Endothelial cell of umbilical vein (primary cell): ENCODE results near the gene MRPL57. TPM values are rescaled to one million over a fixed set of nuclear protein-coding genes. Genes with fewer than 3 reads are reported as not detected.

ENCODE experiments used
- Bru-seq: library from RNA; stranded (reverse); fragments of 400-500 nt; gene quantifications from one replicate; lab custom pipeline; 2021; lab: Mats Ljungman, UMichigan
- BruChase-seq, 2 experiments: library from RNA; stranded (reverse); fragments of 400-500 nt; gene quantifications; one replicate each; lab custom pipeline; 2021; lab: Mats Ljungman, UMichigan
- BruUV-seq: library from RNA; stranded (reverse); fragments of 400-500 nt; replicated peaks from 2 replicates; lab custom pipeline; 2021; lab: Mats Ljungman, UMichigan
- CTCF ChIA-PET: fragments of 300-600, 350-600 bp; sonication (Branson Sonifier 250); formaldehyde crosslinking; loops from one replicate; lab custom pipeline; 2021; ENCODE audit warnings: antibody characterized with exemption, inconsistent platforms; lab: Charles Lee
- POLR2A ChIA-PET: fragments of 300-600, 350-600 bp; sonication (Branson Sonifier 250); formaldehyde crosslinking; loops from one replicate; lab custom pipeline; 2021; ENCODE audit warnings: antibody characterized with exemption, inconsistent platforms; lab: Charles Lee
- DNase-seq: peaks from one replicate; pipeline ENCODE4 v3.0.0-alpha.2; 2011; ENCODE audit warnings: low read depth, low spot score
- FAIRE-seq: peaks from 2 replicates; lab custom pipeline; 2011; peaks lifted over from hg19 to GRCh38; lab: Jason Lieb, UNC
- H2AFZ ChIP-seq: 2 replicates; pipeline ENCODE4 v1.6.0; 2012; ENCODE audit warnings: low read depth, low read length, control low read depth, inconsistent platforms
- H3K27ac ChIP-seq: 2 replicates; pipeline ENCODE4 v1.5.1; 2011; ENCODE audit warnings: low read depth, mild to moderate bottlenecking, control low read depth, low read length, moderate library complexity; ENCODE audit not compliant: insufficient read depth
- H3K27me3 ChIP-seq, 2 experiments: 2 replicates each; pipeline versions ENCODE4 v1.6.0 to v1.6.1; 2011; ENCODE audit warnings: low read length in 2 of 2, mixed read lengths in 1 of 2; ENCODE audit not compliant: control insufficient read depth in 2 of 2, insufficient read depth in 2 of 2
- H3K36me3 ChIP-seq, 2 experiments: 2 replicates in 1 of 2; 3 replicates in 1 of 2; pipeline ENCODE4 v1.5.1; 2011; ENCODE audit warnings: low read length in 2 of 2, mild to moderate bottlenecking in 1 of 2, moderate library complexity in 1 of 2; ENCODE audit not compliant: control insufficient read depth in 2 of 2, insufficient read depth in 2 of 2; ENCODE audit errors: extremely low read depth in 1 of 2
- H3K4me1 ChIP-seq: 3 replicates; pipeline ENCODE4 v1.5.1; 2011; ENCODE audit warnings: mild to moderate bottlenecking, low read length; ENCODE audit not compliant: control insufficient read depth, insufficient read depth; ENCODE audit errors: extremely low read depth
- H3K4me2 ChIP-seq: 2 replicates; pipeline ENCODE4 v1.6.1; 2011; ENCODE audit warnings: low read length, control low read depth, mixed read lengths; ENCODE audit not compliant: insufficient read depth
- H3K4me3 ChIP-seq, 3 experiments: fragments of 200-600 bp in 1 of 3; sonication (generic), shearing (Covaris generic) in 1 of 3; replicated peaks in 1 of 3; 2 replicates each; pipeline ENCODE4 v1.5.1; 2011 to 2016; ENCODE audit warnings: control low read depth in 3 of 3, low read length in 3 of 3, mild to moderate bottlenecking in 2 of 3, inconsistent platforms in 1 of 3, low read depth in 1 of 3, moderate library complexity in 1 of 3; ENCODE audit not compliant: insufficient read depth in 1 of 3
- H3K79me2 ChIP-seq: 2 replicates; pipeline ENCODE4 v1.6.0; 2012; ENCODE audit warnings: low read length, inconsistent platforms; ENCODE audit not compliant: control insufficient read depth, insufficient read depth
- H3K9ac ChIP-seq: replicated peaks from 2 replicates; pipeline ENCODE3; 2011; ENCODE audit warnings: low read length, control low read depth; ENCODE audit not compliant: insufficient read depth; ENCODE audit errors: extremely low read depth
- H3K9me1 ChIP-seq: replicated peaks from 3 replicates; pipeline ENCODE4 v1.6.0; 2011; ENCODE audit warnings: mild to moderate bottlenecking, low read length; ENCODE audit not compliant: control insufficient read depth, insufficient read depth; ENCODE audit errors: extremely low read depth
- H3K9me3 ChIP-seq: replicated peaks from 2 replicates; pipeline ENCODE4 v1.5.1; 2012; ENCODE audit warnings: low read length, inconsistent platforms; ENCODE audit not compliant: control insufficient read depth, insufficient read depth
- H4K20me1 ChIP-seq: replicated peaks from 2 replicates; pipeline ENCODE3; 2011; ENCODE audit warnings: mild to moderate bottlenecking, low read length; ENCODE audit not compliant: control insufficient read depth, insufficient read depth; ENCODE audit errors: extremely low read depth
- EZH2 ChIP-seq: IDR thresholded peaks from 2 replicates; pipeline ENCODE4 v1.6.1; 2012; ENCODE audit warnings: borderline replicate concordance, low read depth, mild to moderate bottlenecking, moderate library complexity, low read length, inconsistent platforms; ENCODE audit not compliant: severe bottlenecking
- FOS ChIP-seq: IDR thresholded peaks from 2 replicates; pipeline ENCODE4 v1.6.1; 2011; ENCODE audit warnings: mild to moderate bottlenecking, low read length, moderate library complexity, borderline replicate concordance; ENCODE audit not compliant: insufficient read depth
- GATA2 ChIP-seq: IDR thresholded peaks from 2 replicates; pipeline ENCODE4 v1.7.0; 2011; ENCODE audit warnings: low read depth, mild to moderate bottlenecking, moderate library complexity, mixed read lengths, low read length; ENCODE audit not compliant: insufficient read length, insufficient read depth
- JUN ChIP-seq: IDR thresholded peaks from 2 replicates; pipeline ENCODE4 v1.6.1; 2011; ENCODE audit warnings: borderline replicate concordance, low read depth; ENCODE audit not compliant: insufficient read length, insufficient read depth
- MYC ChIP-seq: IDR thresholded peaks from one replicate; pipeline ENCODE4 v1.6.1; 2011; ENCODE audit warnings: mild to moderate bottlenecking, low read depth, low read length
- POLR2A ChIP-seq: IDR thresholded peaks from 2 replicates; pipeline ENCODE4 v1.6.1; 2012; ENCODE audit warnings: low read depth, mild to moderate bottlenecking, control low read depth, low read length
- POLR2AphosphoS5 ChIP-seq: IDR thresholded peaks from 2 replicates; pipeline ENCODE4 v1.6.1; 2012; ENCODE audit warnings: low read depth, mild to moderate bottlenecking, control low read depth, low read length, moderate library complexity; ENCODE audit not compliant: insufficient read depth
- dilution Hi-C: fragments of 300-500 bp; cut with MboI; formaldehyde crosslinking; loops from one replicate; pipeline ENCODE4 v1.15.0; 2019; ENCODE audit warnings: low sequenced_read_pairs; ENCODE audit not compliant: extremely low pct_ligation_motif_present
- intact Hi-C: fragments of 100-400 bp; cut with micrococcal nuclease; formaldehyde crosslinking; loops from one replicate; pipeline ENCODE4 v1.10.0; 2022
- long read RNA-seq: library from polyadenylated mRNA; stranded (forward); transcript quantifications from one replicate; pipeline ENCODE4 v2.0.0, GENCODE V29; 2021
- polyA minus RNA-seq, 3 experiments: library from RNA; depleted of rRNA, polyadenylated mRNA; stranded (reverse); fragments of >200 nt; gene quantifications; 1 replicate in 1 of 3; 2 replicates in 2 of 3; pipeline ENCODE4 v1.2.3, GENCODE V29; 2011
- polyA plus RNA-seq, 4 experiments: library from polyadenylated mRNA; depleted of rRNA in 3 of 4; stranded (reverse) in 3 of 4; unstranded in 1 of 4; fragments of >200 nt; gene quantifications; 2 replicates each; pipeline versions ENCODE4 v1.2.1 to v1.2.3, GENCODE V29; 2011 to 2012; ENCODE audit warnings: missing spikeins in 1 of 4
- total RNA-seq: library from RNA; stranded (reverse); gene quantifications from 2 replicates; pipeline ENCODE4 v1.2.3, GENCODE V29; 2021
- TF ChIP-seq, protein P1 (sequence below), 2 donors: IDR thresholded peaks; 1 replicate in 1 of 2; 2 replicates in 1 of 2; pipeline ENCODE4 v1.5.1; 2011; ENCODE audit warnings: low read length in 2 of 2, mild to moderate bottlenecking in 2 of 2, moderate library complexity in 2 of 2, control low read depth in 1 of 2, inconsistent platforms in 1 of 2, low read depth in 1 of 2; ENCODE audit not compliant: insufficient read depth in 1 of 2; ENCODE audit errors: extremely low read depth in 1 of 2
- TF ChIP-seq, protein P2 (sequence below): IDR thresholded peaks from 2 replicates; pipeline ENCODE4 v1.6.1; 2011; ENCODE audit not compliant: insufficient read depth, insufficient read length

Gene MRPL57
- total RNA-seq, result 19.5 and 23.1 TPM in 2 replicates
- polyA plus RNA-seq, result 17.7 and 20.8 TPM in 2 replicates
- polyA plus RNA-seq (2011; cell fraction: cytosol; rRNA removed), result 14.4 TPM in 2 replicates
- polyA plus RNA-seq (2011; cell fraction: nucleus; rRNA removed), result 4.5 and 5.3 TPM in 2 replicates
- polyA plus RNA-seq (2012), result 17.7 and 22.6 TPM in 2 replicates
- polyA minus RNA-seq, result 6.0 and 10.6 TPM in 2 replicates
- polyA minus RNA-seq (2011; cell fraction: cytosol; rRNA and poly(A)+ RNA removed), result 11.2 TPM
- polyA minus RNA-seq (2011; cell fraction: nucleus; rRNA and poly(A)+ RNA removed), result 1.6 and 2.8 TPM in 2 replicates
- percentile 80 among the genes with signal in this experiment for Bru-seq, nascent RNA
- percentile 87 among the genes with signal in this experiment for BruChase-seq, experiment 1, labeled RNA remaining after a 6-hour chase
- BruChase-seq, experiment 2, labeled RNA remaining after a 2-hour chase, result percentile 82 among the genes with signal in this experiment
- long read RNA-seq, transcript MRPL57-201 (2 exons, 2,246 nt), result major isoform, 323 of 369 reads
- long read RNA-seq, partial matches to known transcripts, result 0 of 369 reads
- long read RNA-seq, other reads (novel, unspliced or antisense), result 46 of 369 reads

DNA sequence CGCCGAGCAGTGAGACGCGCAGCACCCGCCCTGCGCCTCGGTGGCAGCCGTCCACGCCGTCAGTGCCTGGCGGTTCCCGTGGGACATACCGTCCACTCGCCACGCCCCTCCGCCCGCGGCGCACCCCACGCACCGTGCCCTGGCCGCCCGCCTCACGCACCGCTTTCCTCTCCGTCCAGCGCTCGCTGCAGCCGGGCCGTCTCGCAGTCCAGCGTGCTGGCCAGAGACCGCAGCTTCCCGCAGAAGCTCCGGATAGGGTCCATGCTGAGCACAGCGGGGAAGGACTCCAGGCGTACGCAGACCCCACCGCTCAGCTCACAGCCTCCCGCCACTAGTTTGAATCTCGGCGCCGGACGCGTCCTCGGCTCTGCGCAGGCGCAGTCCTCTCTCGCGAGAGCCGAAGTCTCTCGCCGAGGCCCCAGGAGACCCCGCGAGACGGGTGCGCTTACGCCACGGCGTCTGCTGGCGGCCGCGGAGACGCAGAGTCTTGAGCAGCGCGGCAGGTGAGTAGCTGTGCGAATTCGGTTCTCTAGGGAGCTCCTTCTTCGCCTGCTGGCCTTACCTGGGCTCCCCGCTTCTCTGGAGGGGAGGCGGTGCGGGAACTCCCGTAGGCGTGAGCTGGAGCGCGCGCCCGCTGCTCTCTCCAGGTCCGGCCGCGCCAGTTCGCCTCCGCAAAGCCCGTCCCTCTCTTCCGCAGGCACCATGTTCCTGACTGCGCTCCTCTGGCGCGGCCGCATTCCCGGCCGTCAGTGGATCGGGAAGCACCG, at the start of gene MRPL57, which contains the start of gene SKA3:
Gene MRPL57 (plus strand): TSS at position 444 of the 767 bp plus-strand sequence. CDS start 259 bp downstream, at position 703.
Gene SKA3 (minus strand): TSS at position 338 of the 767 bp plus-strand sequence. CDS start 75 bp downstream, at position 263.
- Histone ChIP-seq H3K9ac (peak within 1 kb of the TSS; percentile 97), H4K20me1 (no peaks in the 10 kb centered on the region), H3K4me3 (peak within 1 kb of the TSS; percentile 81 to 96 (median 89)), H3K4me2 (peak within 1 kb of the TSS; percentile 98), H3K4me1 (peaks cover 12% of the 10 kb centered on the region), H3K27ac (peak within 1 kb of the TSS; percentile 76), H3K36me3 (no peaks in the 10 kb centered on the region), H3K9me1 (no peaks in the 10 kb centered on the region), H2AFZ (peak within 1 kb of the TSS; percentile 85), H3K27me3 (no peaks in the 10 kb centered on the region), H3K9me3 (no peaks in the 10 kb centered on the region), H3K79me2 (peaks cover 58% of the 10 kb centered on the region)
- FAIRE-seq (peak; percentile 83), DNase-seq (peak; percentile 96)
- TF ChIP-seq FOS, result peak; percentile 11
- TF ChIP-seq, protein P1, sequence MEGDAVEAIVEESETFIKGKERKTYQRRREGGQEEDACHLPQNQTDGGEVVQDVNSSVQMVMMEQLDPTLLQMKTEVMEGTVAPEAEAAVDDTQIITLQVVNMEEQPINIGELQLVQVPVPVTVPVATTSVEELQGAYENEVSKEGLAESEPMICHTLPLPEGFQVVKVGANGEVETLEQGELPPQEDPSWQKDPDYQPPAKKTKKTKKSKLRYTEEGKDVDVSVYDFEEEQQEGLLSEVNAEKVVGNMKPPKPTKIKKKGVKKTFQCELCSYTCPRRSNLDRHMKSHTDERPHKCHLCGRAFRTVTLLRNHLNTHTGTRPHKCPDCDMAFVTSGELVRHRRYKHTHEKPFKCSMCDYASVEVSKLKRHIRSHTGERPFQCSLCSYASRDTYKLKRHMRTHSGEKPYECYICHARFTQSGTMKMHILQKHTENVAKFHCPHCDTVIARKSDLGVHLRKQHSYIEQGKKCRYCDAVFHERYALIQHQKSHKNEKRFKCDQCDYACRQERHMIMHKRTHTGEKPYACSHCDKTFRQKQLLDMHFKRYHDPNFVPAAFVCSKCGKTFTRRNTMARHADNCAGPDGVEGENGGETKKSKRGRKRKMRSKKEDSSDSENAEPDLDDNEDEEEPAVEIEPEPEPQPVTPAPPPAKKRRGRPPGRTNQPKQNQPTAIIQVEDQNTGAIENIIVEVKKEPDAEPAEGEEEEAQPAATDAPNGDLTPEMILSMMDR (IDR thresholded peaks at IDR 0.05; ENCODE audit: extremely low read depth in 1 of 2, insufficient read depth in 1 of 2, low read depth in 1 of 2, low read length in 2 of 2), result peak in 1 of 2 donors; percentile 7
- TF ChIP-seq JUN, result no peak
- peak; percentile 96 for TF ChIP-seq POLR2AphosphoS5
- no peak for TF ChIP-seq EZH2
- TF ChIP-seq POLR2A, result peak; percentile 85
- TF ChIP-seq GATA2, result no peak
- TF ChIP-seq, protein P2, sequence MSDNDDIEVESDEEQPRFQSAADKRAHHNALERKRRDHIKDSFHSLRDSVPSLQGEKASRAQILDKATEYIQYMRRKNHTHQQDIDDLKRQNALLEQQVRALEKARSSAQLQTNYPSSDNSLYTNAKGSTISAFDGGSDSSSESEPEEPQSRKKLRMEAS, result peak; percentile 5
- TF ChIP-seq MYC, result no peak
- ChIA-PET POLR2A (interaction anchor here (0.5 to 2.5 kb wide), 5 partner anchors 13 to 341 kb away, joined by 3 to 13 read pairs (median 3); partner anchors contain the start of gene LATS2), CTCF (interaction anchor here (0.9 to 6.1 kb wide), 15 partner anchors 11 to 303 kb away, joined by 3 to 81 read pairs (median 3); no protein-coding TSS in a partner anchor)
- dilution Hi-C loops, result no loop called here
- intact Hi-C loops, result loop anchor here (1.0 to 5.0 kb wide), 3 partner anchors 96 to 138 kb away; no protein-coding TSS in a partner anchor
- no TSS peak for BruUV-seq
